PC-3 (cell line): ENCODE results near the gene PPT2. TPM values are rescaled to one million over a fixed set of nuclear protein-coding genes. Genes with fewer than 3 reads are reported as not detected.

Source experiments
- ATAC-seq: fragments of 200-7000 bp; cut with Tn5 transposase; 2 replicates; pipeline ENCODE4 v1.9.1; 2020; ENCODE audit warnings: mild to moderate bottlenecking, moderate library complexity
- BruUV-seq: library from RNA; stranded (reverse); fragments of 400-500 nt; replicated peaks from 2 replicates; lab custom pipeline; 2021; lab: Mats Ljungman, UMichigan
- CTCF ChIA-PET: fragments of 300-600 bp; sonication (Branson Sonifier 250); formaldehyde crosslinking; loops from one replicate; lab custom pipeline; 2022; ENCODE audit warnings: antibody characterized with exemption; lab: Charles Lee
- POLR2A ChIA-PET: fragments of 300-600 bp; sonication (Branson Sonifier 250); formaldehyde crosslinking; loops from one replicate; lab custom pipeline; 2022; ENCODE audit warnings: antibody characterized with exemption; ENCODE audit not compliant: unreplicated experiment; lab: Charles Lee
- DNase-seq: peaks from one replicate; pipeline ENCODE4 v3.0.0-alpha.2; 2015
- H2AFZ ChIP-seq: fragments of 300-600 bp; sonication (generic); 2 replicates; pipeline ENCODE4 v1.6.0; 2016; ENCODE audit warnings: antibody characterized with exemption, low read length
- H3F3A ChIP-seq: fragments of 300-600 bp; sonication (generic); one replicate; pipeline ENCODE4 v1.6.0; 2017; ENCODE audit warnings: antibody characterized with exemption, low read length, control low read depth, mild to moderate bottlenecking; ENCODE audit not compliant: unreplicated experiment
- H3K27ac ChIP-seq: fragments of 300-600 bp; sonication (generic); 2 replicates; pipeline ENCODE4 v1.5.1; 2016; ENCODE audit warnings: mild to moderate bottlenecking, low read length
- H3K27me3 ChIP-seq: fragments of 300-600 bp; sonication (generic); 2 replicates; pipeline ENCODE4 v1.6.1; 2016; ENCODE audit warnings: low read length, mixed read lengths
- H3K36me3 ChIP-seq: fragments of 300-600 bp; sonication (generic); 2 replicates; pipeline ENCODE4 v1.6.1; 2016; ENCODE audit warnings: low read depth, mixed run types, low read length, mixed read lengths
- H3K4me1 ChIP-seq: fragments of 300-600 bp; sonication (generic); 2 replicates; pipeline ENCODE4 v1.5.1; 2016; ENCODE audit warnings: low read length; ENCODE audit not compliant: insufficient read depth
- H3K4me2 ChIP-seq: fragments of 300-600 bp; sonication (generic); 2 replicates; pipeline ENCODE4 v1.6.0; 2016; ENCODE audit warnings: low read length
- H3K4me3 ChIP-seq: fragments of 300-600 bp; sonication (generic); 2 replicates; pipeline ENCODE4 v1.5.1; 2016; ENCODE audit warnings: mild to moderate bottlenecking, low read length, mixed read lengths
- H3K79me2 ChIP-seq: fragments of 300-600 bp; sonication (generic); 2 replicates; pipeline ENCODE4 v1.6.1; 2017; ENCODE audit warnings: low read length, mixed read lengths
- H3K9ac ChIP-seq: fragments of 300-600 bp; sonication (generic); 2 replicates; pipeline ENCODE4 v1.6.0; 2016; ENCODE audit warnings: mild to moderate bottlenecking, low read length
- H3K9me2 ChIP-seq: fragments of 300-600 bp; sonication (generic); replicated peaks from 2 replicates; pipeline ENCODE4 v1.6.1; 2016; ENCODE audit warnings: mixed run types, low read length, mixed read lengths
- H3K9me3 ChIP-seq: fragments of 300-600 bp; sonication (generic); 2 replicates; pipeline ENCODE4 v1.6.1; 2016; ENCODE audit warnings: low read length, mixed read lengths
- H4K20me1 ChIP-seq: fragments of 300-600 bp; sonication (generic); 2 replicates; pipeline ENCODE4 v1.6.1; 2016; ENCODE audit warnings: low read length, mixed read lengths
- CTCF ChIP-seq: fragments of 300-600 bp; sonication (generic); conservative IDR thresholded peaks from 2 replicates; pipeline ENCODE4 v1.5.1; 2017; ENCODE audit warnings: antibody characterized with exemption, low read depth, mild to moderate bottlenecking, low read length
- EZH2 ChIP-seq: fragments of 300-600 bp; sonication (generic); IDR thresholded peaks from one replicate; pipeline ENCODE4 v1.6.1; 2017; ENCODE audit warnings: antibody characterized with exemption, mild to moderate bottlenecking, low read length; ENCODE audit not compliant: unreplicated experiment
- EZH2phosphoT487 ChIP-seq: fragments of 300-600 bp; sonication (generic); IDR thresholded peaks from 2 replicates; pipeline ENCODE4 v1.6.1; 2018; ENCODE audit warnings: mild to moderate bottlenecking, antibody characterized with exemption, low read length, borderline replicate concordance
- intact Hi-C: fragments of 100-400 bp; cut with micrococcal nuclease; formaldehyde crosslinking; loops from 2 replicates; pipeline ENCODE4 v1.9.0; 2023
- microRNA-seq: library from miRNA; unstranded; fragments of <30 nt; microRNA quantifications from one replicate; pipeline ENCODE4 v1.1.0, GENCODE V29; 2020; ENCODE audit not compliant: unreplicated experiment
- total RNA-seq: library from RNA; depleted of rRNA; stranded (reverse); fragments of >200 nt; gene quantifications from 2 replicates; pipeline ENCODE4 v1.2.3, GENCODE V29; 2014; rRNA removed

The PPT2 gene
- total RNA-seq, 1 experiment from 2014 or later: 30.8 TPM

- H3K4me3 ChIP-seq: no peak overlapping the region
- H3K9me2 ChIP-seq: no peaks in the 10 kb centered on the region
- POLR2A ChIA-PET: interaction anchor here (0.8 kb wide), 1 partner anchor 71 kb away, joined by 4 read pairs; no protein-coding TSS in a partner anchor
- H3K9ac ChIP-seq: no peak overlapping the region
- H3K27ac ChIP-seq: no peak overlapping the region
- TF ChIP-seq EZH2 (no peak), CTCF (no peak), EZH2phosphoT487 (no peak)
- intact Hi-C loops: no loop called here
- BruUV-seq: no TSS peak
- CTCF ChIA-PET: no interaction called here
- no peak overlapping the region for H2AFZ ChIP-seq
- DNase-seq (no peak), ATAC-seq (no peak)
- H3K9me3 ChIP-seq: no peaks in the 10 kb centered on the region
- no peak overlapping the region for H3K4me2 ChIP-seq
- H3K4me1 ChIP-seq: no peaks in the 10 kb centered on the region
- H3F3A ChIP-seq: no peaks in the 10 kb centered on the region
- no peaks in the 10 kb centered on the region for H4K20me1 ChIP-seq
- no peaks in the 10 kb centered on the region for H3K79me2 ChIP-seq
- no peaks in the 10 kb centered on the region for H3K36me3 ChIP-seq
- H3K27me3 ChIP-seq: 0 out of 2 replicates have a peak, but pooled peaks cover 6% of the 10 kb centered on the region
Observed at GRCh38 chr6:32212076-32212760, 58.3 kb downstream of the PPT2 start.

Small RNA genes within 50 kb of the gene (microRNA-seq; reads per million reads assigned to microRNA genes)
- gene MIR6721 (5.3 reads per million, percentile 23 among the genes with 10 or more reads in this experiment), gene MIR6833 (not detected)

Other genes starting within 250 kb of the PPT2 start
- gene C2, start 226.4 kb upstream of the PPT2 start, total RNA-seq: 1.1 TPM in 1 of 2 replicates, not detected in the other
- gene CFB, start 208.0 kb upstream of the PPT2 start, total RNA-seq: 0.86 TPM in 1 of 2 replicates, not detected in the other
- 132 and 142 TPM in 2 replicates for gene NELFE, start 195.2 kb upstream of the PPT2 start, total RNA-seq
- gene SKIC2, start 195.0 kb upstream of the PPT2 start, total RNA-seq: 81.9 and 95.0 TPM in 2 replicates
- gene DXO, start 182.0 kb upstream of the PPT2 start, total RNA-seq: 27.1 and 32.4 TPM in 2 replicates
- gene C4A, start 172.1 kb upstream of the PPT2 start, total RNA-seq: 2.2 and 3.6 TPM in 2 replicates
- 0.52 and 2.6 TPM in 2 replicates for gene C4B, start 139.3 kb upstream of the PPT2 start, total RNA-seq
- gene CYP21A2, start 115.7 kb upstream of the PPT2 start, total RNA-seq: not detected in 2 replicates
- 2.9 and 3.3 TPM in 2 replicates for gene TNXB, start 44.8 kb upstream of the PPT2 start, total RNA-seq
- gene ATF6B, start 25.9 kb upstream of the PPT2 start, total RNA-seq: 33.4 and 35.7 TPM in 2 replicates
- gene FKBPL, start 23.9 kb upstream of the PPT2 start, total RNA-seq: 12.6 and 16.4 TPM in 2 replicates
- gene PRRT1, start 2.2 kb upstream of the PPT2 start, total RNA-seq: 1.5 TPM in 1 of 2 replicates, not detected in the other
- gene EGFL8, start 10.5 kb downstream of the PPT2 start, total RNA-seq: 7.9 and 14.9 TPM in 2 replicates
- gene AGPAT1, start 21.9 kb downstream of the PPT2 start, total RNA-seq: 54.7 and 59.6 TPM in 2 replicates
- gene RNF5, start 24.3 kb downstream of the PPT2 start, total RNA-seq: 69.0 and 80.1 TPM in 2 replicates
- 2.0 and 5.0 TPM in 2 replicates for gene AGER, start 30.1 kb downstream of the PPT2 start, total RNA-seq
- gene PBX2, start 36.1 kb downstream of the PPT2 start, total RNA-seq: 25.3 and 33.3 TPM in 2 replicates
- 5.0 and 7.1 TPM in 2 replicates for gene GPSM3, start 38.5 kb downstream of the PPT2 start, total RNA-seq
- gene NOTCH4, start 69.9 kb downstream of the PPT2 start, total RNA-seq: 1.7 and 1.8 TPM in 2 replicates
- not detected in 2 replicates for gene TSBP1, start 217.8 kb downstream of the PPT2 start, total RNA-seq